ENCODE measurements around the gene DPH7.
"Not testable (repeated sequence)": the region's sequence is repeated elsewhere in the genome, so short reads cannot be mapped to it uniquely, and the experiment has no call there.

Gene DPH7

DNA sequence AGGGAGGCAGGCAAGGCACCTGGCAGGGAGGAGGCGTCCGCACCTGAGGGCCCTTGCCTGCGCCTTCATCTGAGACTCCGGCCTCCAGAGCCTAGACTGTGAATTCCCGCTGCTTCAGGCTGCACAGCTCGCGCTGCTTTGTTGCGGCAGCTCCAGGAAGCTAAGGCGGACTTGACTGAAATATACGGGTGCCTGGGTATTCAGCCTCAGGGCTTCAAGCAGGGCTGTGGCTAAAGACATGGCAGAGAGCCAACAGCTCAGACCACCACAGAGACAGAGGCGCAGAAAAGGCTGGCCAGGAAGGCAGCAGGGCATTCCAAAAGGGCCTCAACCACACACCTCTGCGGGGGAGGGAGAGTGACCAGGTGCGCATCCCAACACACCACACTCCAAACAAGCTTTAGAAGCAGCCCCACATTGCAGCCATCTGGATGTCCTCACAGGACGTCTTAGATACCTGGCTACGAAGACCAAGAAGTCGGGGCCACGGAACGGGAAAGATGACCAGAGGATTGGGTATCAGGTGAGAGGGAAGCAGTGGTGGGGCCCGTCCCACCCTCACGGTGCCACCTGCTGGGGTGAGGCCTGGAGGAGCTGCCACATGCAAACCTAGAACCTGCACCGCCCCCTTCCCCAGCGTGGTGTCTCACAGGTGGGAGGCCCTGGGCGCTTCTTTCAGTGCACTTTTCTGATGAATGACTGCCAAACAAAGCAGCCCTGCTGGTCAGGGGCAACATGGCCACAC, 1.7 kb upstream of the DPH7 start:
- no peak overlapping the region for H3K4me3 ChIP-seq (ENCODE audit: low read length)
- no peak for TF ChIP-seq ZNF274 (IDR thresholded peaks at IDR 0.05; ENCODE audit: low read depth, low read length)

DNA sequence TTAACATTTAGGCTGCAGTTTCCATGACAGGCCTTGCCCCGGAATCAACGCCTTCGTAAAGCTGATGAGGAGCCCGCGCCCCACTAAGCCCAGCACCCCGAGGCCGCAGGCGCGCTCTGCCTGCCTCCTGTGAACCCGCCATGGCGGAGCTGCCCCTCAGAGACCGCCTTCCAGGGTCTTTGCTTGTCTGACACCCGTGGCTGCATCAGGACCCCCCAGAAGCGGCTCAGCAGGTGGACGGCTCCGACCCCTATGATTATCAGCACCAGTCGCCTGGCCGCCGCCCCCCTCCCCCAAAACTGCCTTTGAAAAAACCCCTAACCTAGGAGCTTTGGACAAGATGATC, 507 bp upstream of the DPH7 start:
- H3K4me3 ChIP-seq (ENCODE audit: low read length): peak overlapping the region; percentile 1; the same call in 1 of the 2 replicates
- TF ChIP-seq ZNF274 (IDR thresholded peaks at IDR 0.05; ENCODE audit: low read depth, low read length): no peak

DNA sequence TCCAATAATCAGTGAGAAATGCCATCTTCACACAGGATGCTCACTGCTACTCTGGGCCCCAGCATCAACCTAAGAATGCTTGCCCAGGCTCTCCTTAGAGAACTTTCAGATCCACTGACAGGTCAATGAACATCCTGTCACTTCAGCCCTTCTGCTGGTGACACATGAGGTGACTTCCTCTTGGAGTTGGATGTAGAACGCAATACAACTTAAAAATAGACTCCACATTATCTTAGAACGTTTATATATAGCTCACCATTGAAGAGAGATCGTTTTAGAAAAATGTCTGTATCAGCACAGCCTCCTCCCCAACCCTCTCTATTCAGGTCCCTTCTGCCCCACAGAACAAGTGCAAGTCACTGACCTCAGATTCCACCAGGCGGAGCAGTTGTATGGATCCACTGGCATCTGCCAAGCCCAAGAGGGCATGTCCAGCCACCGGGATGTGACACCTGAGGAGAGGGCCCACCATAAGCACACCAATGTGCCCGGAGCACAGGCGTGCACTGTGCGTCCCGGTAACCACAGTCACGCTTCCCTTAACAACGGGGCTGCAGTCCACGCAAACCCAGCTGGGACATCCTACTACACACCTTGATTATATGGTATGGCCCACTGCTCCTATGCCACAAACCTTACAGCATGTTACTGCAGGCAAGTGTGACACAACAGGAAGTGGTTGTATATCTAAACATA, 2.9 kb downstream of the DPH7 start:
- H3K4me3 ChIP-seq (ENCODE audit: low read length): no peak overlapping the region
- no peak for TF ChIP-seq ZNF274 (IDR thresholded peaks at IDR 0.05; ENCODE audit: low read depth, low read length)

DNA sequence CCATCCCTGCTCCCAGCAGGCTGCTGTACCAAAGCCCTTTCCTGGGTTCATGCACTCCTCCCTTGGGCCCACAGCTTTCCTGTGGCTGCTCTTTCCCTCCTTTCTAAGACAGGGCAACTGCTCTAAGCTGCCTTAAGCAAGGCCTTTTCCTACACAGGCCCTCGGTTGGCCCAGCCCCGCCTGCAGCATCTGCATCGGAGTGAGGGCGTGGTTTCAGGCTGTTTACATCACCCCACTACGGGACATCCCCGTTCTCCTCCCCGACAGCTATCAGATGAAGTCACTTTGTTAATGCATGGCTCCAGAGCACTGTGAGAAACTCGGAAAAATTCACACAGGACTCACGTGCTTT, 3.4 kb downstream of the DPH7 start:
- H3K4me3 ChIP-seq (ENCODE audit: low read length): no peak overlapping the region
- no peak for TF ChIP-seq ZNF274 (IDR thresholded peaks at IDR 0.05; ENCODE audit: low read depth, low read length)

DNA sequence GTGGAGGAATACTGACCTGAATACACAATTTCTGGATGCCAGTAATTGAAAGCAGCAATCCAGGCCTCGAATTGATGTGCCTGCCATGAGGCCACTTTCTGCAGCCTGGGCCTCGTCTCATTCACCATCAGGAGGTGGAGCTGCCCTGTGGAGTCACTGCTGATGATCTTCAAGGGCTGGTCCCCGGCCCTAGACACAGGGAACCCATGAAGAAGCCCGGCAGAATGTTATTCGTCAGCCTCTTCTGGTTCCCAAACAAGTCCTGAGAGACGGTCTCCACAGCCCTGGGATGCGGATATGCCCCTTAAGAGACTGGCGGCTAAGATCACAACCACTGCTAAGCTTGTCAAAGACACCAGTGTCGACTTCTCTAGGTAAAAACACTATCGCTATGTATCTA, 4.5 kb downstream of the DPH7 start:
- no peak overlapping the region for H3K4me3 ChIP-seq (ENCODE audit: low read length)
- TF ChIP-seq ZNF274 (IDR thresholded peaks at IDR 0.05; ENCODE audit: low read depth, low read length): no peak

DNA sequence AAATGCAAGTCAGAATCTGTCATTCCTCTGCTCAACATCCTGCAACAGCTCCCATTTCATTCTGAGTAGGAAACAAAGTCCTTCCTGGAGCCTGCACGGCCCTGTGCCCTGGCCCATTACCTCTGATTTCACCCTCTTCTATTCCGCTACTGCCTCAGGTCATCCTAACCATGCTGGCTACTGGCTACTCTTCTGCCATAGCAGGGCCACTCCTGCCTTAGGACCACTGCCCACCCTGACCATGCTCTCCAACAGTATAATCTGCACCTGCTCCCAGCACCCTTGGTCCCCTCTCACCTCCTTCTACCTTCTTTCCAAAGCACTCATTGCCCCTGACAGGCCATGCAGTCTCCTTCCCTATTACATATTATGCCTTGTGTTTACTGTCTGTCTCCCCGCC, 8.2 kb downstream of the DPH7 start:
- no peak overlapping the region for H3K4me3 ChIP-seq (ENCODE audit: low read length)
- no peak for TF ChIP-seq ZNF274 (IDR thresholded peaks at IDR 0.05; ENCODE audit: low read depth, low read length)

DNA sequence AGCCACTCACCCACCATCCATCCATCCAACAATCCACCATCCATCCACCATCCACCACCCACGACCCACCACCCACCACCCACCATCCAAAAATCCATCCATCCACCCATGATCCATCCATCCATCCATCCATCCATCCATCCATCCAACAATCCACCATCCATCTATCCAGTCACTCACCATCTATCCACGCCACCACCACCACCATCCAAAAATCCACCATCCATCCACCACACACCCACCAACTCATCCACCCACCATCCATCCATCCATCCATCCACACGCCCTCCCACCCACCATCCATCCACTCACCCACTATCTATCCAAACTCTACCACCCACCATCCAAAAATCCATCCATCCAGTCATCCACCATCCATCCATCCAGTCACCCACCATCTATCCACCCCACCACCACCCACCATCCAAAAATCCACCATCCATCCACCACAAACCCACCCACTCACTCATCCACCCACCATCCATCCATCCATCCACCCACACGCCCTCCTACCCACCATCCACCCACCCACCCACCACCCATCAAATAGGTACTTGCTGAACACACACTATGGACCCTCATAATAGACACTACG, 9.0 kb downstream of the DPH7 start:
- no peak overlapping the region for H3K4me3 ChIP-seq (ENCODE audit: low read length)
- no peak for TF ChIP-seq ZNF274 (IDR thresholded peaks at IDR 0.05; ENCODE audit: low read depth, low read length)

DNA sequence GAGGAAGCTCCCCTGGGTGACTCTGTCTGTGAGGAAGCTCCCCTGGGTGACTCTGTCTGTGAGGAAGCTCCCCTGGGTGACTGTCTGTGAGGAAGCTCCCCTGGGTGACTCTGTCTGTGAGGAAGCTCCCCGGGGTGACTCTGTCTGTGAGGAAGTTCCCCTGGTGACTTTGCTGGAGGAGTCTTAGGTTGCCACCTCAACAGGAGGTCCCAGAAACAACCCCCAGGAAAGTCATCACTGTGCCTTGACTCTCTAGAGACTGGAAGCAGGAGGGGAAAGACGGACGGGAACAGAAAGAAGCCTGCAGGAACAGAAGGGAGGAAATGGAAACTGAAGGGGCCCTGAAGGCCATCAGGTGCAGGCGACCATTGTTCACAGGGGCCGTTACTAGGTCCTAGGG, 10.3 kb downstream of the DPH7 start:
- H3K4me3 ChIP-seq (ENCODE audit: low read length): not testable (repeated sequence)

DNA sequence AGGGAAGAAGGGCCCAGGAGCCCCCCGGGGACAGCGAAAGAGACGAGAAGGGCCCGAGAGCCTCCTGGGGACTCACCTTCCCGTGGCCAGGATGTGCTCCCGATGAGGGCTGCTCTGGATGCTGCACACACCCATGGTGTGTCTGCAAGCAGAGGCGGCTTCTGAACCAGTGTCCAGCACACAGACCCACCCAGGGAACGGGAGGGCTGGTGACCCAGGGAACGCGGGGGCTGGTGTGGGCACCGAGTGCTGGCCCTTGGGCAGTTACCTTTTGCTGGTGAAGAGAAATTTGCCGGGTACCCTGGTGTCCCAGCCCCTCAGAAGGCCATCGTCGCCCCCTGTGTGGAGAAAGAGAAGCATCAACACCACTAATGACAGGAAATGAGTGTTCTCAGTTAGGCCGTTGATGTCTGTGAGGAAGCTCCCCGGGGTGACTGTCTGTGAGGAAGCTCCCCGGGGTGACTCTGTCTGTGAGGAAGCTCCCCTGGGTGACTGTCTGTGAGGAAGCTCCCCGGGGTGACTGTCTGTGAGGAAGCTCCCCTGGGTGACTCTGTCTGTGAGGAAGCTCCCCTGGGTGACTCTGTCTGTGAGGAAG, 13.8 kb downstream of the DPH7 start:
- no peak for TF ChIP-seq ZNF274 (IDR thresholded peaks at IDR 0.05; ENCODE audit: low read depth, low read length)

DNA sequence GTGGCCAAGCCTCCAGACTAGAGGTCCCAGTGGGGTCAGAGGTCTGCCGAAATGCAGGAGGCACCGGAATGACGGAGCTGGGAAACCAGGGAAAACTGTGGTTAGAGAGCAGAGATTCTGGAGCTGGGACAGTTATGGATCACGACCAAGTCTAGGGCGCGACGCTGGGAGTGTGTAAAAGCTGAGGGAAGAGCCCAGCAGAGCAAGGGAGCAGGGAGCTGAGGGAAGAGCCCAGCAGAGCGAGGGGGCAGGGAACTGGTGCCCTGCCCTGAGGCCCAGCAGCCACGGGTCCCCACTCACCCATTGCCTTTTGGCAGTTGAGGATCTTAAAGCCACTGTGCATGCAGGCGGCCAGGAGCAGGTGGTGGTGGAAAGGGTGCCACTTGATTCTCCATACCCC, 14.6 kb downstream of the DPH7 start:
- TF ChIP-seq ZNF274 (IDR thresholded peaks at IDR 0.05; ENCODE audit: low read depth, low read length): no peak
- no peak overlapping the region for H3K4me3 ChIP-seq (ENCODE audit: low read length)

More for the DNA sequence above, 13.8 kb downstream of the DPH7 start:
- no peak overlapping the region for H3K4me3 ChIP-seq (ENCODE audit: low read length)

DNA sequence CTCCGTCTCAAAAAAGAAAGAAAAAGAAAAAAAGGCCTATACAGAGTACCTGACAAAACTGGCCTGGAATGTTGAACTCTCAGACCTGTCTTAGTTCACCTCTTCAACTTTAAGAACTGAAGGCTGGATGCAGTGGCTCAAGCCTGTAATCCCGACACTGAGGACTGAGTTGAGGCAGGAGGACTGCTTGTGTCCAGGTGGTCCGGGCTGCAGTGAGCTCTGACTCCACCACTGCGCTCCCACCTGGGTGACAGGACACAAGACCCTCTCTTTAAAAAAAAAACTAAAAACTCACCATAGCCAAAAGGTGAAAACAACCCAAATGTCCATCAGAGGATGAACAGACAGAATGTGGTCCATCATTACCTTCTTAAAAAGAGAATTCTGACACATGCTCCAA, 20.6 kb downstream of the DPH7 start:
- no peak overlapping the region for H3K4me3 ChIP-seq (ENCODE audit: low read length)
- TF ChIP-seq ZNF274 (IDR thresholded peaks at IDR 0.05; ENCODE audit: low read depth, low read length): no peak

DNA sequence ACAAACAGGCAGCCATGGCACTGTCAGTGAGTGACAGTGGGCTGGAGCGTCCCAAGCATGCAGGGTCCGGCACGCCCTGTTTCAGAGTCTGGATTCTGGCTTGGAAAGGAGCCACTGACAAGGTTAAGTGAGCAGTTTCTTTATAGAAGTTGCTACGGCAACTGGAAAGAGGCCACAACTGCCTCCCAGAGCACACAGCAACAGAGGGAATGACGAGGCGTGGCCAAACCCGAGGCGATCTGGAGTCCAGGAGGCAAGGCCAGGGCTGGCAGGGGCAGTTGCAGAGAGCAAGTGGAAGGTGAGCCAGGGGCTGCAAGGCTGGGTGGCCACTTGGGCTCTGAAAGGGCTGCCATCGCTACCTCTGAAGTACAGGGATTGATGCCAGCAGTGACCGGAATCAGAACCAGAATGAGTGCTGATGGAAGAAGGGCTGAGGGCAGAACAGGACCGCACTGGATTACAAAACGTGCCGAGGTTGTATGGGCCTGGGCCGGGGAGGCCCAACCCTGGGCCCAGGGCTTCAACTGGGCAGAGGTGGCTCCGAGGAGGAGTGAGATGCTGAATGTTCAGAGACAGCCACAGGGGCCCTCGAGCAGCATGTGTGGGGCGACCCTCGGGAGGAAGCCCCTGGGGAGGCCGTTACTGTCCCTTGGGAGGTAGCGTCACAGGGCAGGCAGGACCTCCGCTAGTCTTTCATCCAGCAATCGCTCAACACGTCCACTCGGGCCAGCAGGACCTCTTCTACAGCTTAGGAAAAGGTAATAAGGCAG, 22.5 kb downstream of the DPH7 start:
- no peak for TF ChIP-seq ZNF274 (IDR thresholded peaks at IDR 0.05; ENCODE audit: low read depth, low read length)
- no peak overlapping the region for H3K4me3 ChIP-seq (ENCODE audit: low read length)

DNA sequence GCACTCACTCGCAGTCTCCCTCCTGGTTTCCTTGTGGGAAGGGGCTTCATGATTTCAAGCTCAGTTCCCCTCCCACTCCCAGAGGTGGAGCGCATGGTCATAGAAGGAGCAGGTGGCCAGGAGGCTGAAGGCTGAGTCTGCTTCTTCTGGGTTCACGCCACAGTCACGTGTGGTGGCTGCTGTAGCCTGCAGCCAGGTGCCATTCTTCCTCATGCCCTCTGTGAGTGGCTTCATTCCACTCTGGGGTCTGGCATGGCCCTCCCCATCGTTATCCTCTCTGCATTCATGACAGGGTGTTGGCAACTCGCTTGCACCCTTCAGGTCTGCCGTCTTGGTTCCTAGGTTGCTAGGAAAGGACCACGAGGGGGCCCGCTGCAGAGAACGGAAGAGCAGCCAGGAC, 23.5 kb downstream of the DPH7 start:
- no peak overlapping the region for H3K4me3 ChIP-seq (ENCODE audit: low read length)
- TF ChIP-seq ZNF274 (IDR thresholded peaks at IDR 0.05; ENCODE audit: low read depth, low read length): no peak

DNA sequence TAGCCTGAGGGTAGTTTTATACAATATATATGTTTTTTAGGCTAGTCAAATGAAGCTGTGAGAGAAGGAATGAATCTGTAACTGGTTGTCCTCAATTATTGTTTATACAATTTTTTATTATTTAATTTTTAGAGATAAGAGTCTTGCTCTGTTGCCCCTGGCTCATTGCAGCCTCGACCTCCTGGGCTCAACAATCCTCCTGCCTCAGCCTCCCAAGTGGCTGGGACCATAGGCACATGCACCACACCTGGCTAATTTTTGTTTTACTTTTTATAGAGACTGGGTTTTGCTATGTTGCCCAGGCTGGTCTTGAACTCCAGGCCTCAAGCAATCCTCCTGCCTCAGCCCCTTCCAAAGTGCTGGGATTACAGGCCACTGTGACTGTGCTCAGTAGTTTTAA, 24.4 kb downstream of the DPH7 start:
- no peak overlapping the region for H3K4me3 ChIP-seq (ENCODE audit: low read length)
- no peak for TF ChIP-seq ZNF274 (IDR thresholded peaks at IDR 0.05; ENCODE audit: low read depth, low read length)

DNA sequence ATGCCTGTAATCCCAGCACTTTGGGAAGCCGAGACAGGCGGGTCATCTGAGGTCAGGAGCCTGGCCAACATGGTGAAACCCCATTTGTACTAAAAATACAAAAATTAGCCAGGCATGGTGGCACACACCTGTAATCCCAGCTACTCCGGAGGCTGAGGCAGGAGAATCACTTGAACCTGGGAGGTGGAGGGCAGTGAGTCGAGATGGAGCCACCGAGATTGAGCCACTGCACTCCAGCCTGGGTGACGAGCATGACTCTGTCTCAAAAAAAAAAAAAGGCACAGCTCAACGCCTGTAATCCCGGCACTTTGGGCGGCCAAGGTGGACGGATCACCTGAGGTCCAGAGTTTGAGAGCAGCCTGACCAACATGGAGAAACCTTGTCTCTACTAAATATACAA, 25.1 kb downstream of the DPH7 start:
- not testable (repeated sequence) for H3K4me3 ChIP-seq (ENCODE audit: low read length)
